GM19351 (cell line): ENCODE measurements around the gene COIL.

Experiments
- ATAC-seq: cut with Tn5 transposase; IDR thresholded peaks from one replicate; pipeline ENCODE4 v1.9.1; 2021; ENCODE audit warnings: mild to moderate bottlenecking, moderate library complexity; ENCODE audit not compliant: unreplicated experiment

The COIL gene

DNA sequence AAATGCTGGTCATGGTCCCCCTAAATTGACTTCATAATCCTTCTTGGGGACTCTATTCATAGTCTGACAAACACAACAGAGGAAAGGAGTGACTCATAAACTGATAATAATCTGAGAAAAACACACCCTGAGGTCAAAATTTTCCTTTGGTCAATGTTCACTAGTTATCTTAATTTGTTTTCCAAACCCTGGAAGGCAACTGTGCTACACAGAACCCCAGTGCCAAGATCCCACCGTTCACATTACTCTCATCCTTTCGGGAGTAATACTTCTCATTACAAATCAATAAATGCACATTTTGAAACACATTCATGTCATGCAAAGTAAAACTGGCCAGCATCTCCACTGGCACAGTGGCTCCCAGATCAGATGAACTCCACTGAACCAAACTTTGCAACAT, 23.2 kb downstream of the COIL start:
- ATAC-seq: no peak

DNA sequence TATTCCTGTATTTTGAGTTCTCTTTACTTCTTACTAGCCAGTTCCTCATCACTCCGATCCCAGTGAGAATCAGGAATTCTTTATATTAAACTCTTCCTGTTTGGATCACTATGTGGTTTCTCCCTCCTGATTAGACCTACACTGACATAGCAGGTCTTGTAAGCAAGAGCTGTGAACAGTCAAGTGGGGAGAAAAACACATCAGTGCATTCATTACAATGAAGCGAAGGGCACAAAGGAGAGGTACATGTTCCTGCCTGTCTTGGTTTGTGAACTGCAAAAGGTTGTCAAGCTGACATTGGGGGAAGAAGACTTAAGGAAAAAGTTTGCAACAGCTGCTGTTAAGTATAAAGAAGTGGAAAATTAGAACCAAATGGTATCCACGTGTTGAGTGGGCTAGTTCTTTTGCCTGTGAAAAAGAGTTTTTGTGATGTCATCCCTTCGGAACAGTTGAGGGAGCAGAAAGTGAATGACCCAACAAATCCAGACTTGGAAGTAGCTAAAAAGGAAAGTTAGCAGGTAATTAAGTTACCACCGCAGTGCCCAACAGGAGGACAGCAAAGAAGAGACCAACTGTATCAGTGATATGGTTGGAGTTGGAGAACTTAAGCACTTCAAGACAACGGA, 24.0 kb downstream of the COIL start:
- no peak for ATAC-seq

GRCh38 chr17:56935461-56935860, 25.4 kb downstream of the COIL start:
- ATAC-seq: no peak

DNA sequence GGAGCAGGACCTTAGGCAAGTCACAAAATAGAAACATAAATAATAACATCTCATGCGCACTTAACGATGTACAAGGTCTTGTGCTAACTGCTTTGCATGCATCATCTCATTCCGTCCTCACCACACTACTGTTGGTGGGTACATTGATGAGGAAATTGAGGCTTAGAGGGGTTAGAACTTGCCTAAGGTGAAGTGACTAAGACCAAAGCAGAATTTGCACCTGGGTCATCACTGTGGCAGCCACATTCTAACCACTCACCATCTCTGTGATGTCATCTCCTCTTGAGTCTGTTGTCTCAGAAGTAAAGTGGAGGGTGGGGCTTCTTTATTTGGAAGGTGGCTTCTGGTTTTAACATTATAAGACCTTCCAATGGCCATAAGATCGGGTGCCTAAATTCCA, 26.6 kb downstream of the COIL start:
- no peak for ATAC-seq

DNA sequence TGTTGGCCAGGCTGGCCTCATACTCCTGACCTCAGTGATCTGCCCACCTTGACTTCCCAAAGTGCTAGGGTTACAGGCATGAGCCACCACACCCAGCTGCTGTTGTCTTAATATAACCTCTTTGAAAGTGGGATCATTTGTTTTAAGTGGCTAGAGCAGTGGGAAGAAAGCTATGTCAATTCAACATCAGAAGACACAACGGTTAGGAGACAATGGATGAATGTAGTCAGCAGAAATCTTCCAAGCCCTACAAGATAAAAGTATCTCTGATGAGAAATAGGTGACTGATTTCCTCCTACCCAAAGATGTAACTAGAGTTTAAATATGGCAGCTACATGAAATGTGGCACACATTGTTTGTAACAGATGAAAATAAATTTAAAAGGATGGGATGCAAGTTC, 27.0 kb downstream of the COIL start:
- ATAC-seq: no peak

- ATAC-seq: no peak
Measured at GRCh38 chr17:56933151-56933745, 27.6 kb downstream of the COIL start.

GRCh38 chr17:56930739-56931337, 30.0 kb downstream of the COIL start:
- no peak for ATAC-seq

- ATAC-seq: no peak
Measured at GRCh38 chr17:56929362-56929969, 31.4 kb downstream of the COIL start.

DNA sequence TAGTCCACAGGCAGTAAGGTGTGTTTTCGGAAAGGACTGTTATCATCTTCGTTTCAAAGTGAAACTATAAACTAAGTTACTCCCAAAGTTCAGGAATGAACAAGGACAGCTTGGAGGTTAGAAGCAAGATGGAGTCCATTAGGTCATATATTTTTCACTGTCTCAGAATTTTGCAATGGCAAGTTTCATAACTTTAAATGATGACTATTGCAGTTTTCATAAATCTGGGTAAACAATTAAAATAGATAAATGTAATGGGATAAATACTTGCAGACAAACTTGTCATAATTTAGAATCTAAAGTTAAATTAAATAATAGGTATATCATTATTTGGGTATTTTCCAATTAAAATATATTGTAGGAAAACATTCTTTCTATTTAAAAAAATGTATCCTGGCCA, 32.3 kb downstream of the COIL start:
- ATAC-seq: no peak

GRCh38 chr17:56926704-56927103, 34.1 kb downstream of the COIL start:
- ATAC-seq: no peak

DNA sequence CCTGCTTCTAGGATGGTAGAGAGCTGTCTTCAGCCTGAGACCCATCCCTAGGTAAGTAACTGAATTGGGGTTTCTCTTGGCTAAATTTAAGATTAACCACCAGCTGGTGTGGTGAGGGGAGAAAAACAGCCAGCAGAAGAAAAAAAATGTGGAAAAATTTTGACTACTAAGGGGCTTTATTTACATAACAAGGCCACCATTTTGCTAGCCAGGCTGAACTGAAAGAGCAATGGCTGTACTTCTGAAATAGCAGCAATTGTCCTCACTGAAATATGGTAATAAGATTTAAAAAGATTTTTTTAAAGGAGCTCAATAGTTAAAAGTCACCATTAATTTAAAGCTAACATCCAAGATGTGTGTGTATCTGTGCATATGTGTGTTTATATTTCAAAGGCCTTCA, 34.6 kb downstream of the COIL start:
- no peak for ATAC-seq

DNA sequence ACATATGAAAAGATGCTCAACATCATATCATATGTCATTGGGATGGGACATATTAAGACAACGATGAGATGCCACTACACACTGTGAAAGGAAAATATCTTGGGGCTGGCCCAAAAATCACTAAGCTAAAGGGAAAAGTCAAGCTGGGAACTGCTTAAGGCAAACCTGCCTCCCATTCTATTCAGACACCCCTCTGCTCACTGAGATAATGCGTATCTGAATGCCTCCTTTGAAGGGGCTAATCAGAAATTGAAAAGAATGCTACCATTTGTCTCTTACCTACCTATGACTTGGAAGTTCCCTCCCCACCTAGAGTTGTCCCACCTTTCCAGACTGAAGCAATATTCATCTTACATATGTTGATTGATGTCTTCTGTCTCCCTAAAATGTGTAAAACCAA, 35.8 kb downstream of the COIL start:
- ATAC-seq: no peak

GRCh38 chr17:56919717-56920116, 41.1 kb downstream of the COIL start:
- ATAC-seq: no peak

- ATAC-seq: no peak
Measured at GRCh38 chr17:56918916-56919315, 41.9 kb downstream of the COIL start.

DNA sequence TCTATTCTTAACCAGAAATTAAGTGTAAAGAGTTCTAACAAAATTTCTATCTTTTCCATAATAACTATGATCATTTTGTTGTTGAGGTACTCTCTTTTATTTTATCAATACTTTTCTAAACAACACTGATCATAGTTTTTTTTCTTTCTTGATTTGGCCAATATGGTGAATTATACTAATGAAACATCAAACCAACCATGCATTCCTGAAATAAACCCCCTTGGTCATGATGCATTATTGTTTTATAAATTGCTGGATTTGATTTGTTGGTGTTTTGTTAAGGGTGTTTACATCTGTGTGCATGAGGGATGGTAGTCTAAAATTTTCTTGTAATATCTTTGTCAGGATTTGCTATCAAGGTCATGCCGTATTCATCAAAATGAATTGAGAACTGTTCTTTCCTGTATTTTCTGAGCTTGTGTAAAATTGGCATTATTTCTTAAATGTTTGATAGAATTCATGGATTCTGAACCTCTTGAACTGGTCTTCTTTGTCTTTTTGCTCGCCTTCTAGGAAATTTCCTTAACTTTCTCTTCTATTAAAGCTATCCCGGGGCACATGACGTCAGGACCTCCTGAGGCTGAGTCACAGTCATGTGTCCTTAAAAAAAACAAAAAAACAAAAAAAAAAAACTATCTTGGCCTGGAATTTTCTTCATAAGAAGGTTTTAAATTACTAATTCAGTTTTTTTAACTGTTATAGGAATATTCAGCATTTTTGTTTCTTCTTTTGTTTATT, 43.1 kb downstream of the COIL start:
- no peak for ATAC-seq

DNA sequence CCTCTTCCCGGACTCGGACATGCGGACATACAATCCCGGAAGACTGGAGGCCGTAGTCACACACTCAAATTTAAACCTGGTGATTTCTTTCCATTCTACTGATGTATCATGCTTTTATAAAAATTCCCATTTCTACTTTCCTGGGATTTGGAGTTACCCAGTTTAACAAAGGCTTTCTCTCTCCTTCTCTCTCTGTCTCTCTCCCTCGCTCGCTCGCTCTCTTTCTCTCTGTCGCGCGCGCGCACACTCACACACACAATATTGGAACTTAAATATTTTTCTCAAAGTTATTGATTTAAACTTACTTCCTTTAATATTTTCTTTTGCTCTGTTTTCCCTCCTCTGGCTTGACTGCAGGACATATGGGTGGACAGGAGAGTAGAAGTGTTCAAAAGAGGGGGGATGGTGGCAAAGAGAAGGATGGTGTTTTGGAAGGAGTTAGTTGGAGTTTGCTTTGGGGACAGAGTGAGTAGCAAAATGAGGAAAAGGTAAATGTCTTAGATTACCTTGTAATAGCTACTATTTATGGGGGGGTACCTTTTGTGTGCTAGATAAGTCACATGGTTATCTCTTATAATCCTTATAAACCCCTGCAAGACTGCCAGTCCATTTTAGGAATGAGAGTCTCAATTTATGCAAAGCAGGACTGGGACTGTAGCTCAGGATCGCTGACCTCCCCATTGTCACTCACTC, 46.1 kb downstream of the COIL start:
- no peak for ATAC-seq

DNA sequence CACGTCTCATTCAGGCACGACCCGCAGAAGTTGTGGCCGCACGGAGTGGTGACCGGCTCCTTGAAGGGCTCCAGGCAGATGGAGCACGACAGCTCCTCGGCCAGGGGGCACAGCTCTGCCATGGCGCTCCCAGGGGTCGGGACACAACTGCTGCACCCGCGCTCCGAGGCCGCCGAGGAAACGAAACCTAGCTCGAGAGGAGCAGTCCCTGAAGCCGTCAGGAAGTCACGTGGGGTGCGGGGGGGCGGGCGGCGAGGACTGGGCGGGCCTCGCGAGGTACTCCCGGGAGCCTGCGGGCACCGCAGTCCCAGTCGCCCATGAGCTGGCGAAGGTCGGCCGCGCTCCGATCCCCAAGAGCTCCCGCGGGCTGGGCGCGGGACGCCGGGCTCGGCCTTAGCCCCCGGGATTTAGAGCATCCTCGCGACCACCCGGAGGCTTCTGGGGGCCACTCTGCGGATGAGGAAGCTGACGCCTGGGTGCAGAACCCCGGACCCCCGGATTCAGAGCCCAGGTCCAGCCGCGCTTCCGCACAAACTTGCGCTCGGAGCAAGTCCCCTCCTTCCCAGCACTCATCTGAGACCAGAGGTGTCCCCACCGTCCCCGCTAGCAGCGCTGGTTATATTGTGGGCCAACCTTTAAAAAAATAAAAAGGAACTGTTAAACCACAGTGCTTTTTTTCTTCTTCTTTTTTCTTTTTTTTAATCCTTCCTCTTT, 46.8 kb downstream of the COIL start, which contains the start of gene TRIM25:
Gene TRIM25 (minus strand): TSS at position 183 of the 714 bp plus-strand sequence. CDS start 61 bp downstream, at position 122.
- ATAC-seq: peak; percentile 67

DNA sequence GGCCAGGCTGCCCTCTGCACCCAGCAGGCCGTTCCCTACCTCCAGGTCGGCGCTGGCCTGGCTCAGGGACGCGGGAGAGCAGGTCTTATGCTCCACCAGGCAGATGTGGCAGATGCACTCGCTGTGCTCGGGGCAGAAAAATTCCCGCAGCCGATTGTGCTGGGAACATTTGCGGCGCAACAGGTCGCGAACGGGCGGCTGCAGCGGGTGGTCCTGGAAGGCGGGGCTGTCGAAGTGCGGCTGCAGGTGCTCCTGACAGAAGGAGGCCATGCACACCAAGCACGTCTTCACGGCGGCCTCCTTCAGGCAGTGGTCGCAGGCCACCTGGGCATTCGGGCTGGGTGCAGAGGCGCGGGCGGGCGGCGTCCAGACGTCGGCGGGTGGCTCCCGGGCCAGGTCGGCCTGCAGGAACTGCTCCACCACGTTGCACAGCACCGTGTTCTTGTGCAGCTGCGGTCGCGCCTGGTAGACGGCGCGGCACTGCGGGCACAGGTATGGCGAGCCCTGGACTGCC, 47.4 kb downstream of the COIL start:
- peak; percentile 29 for ATAC-seq

DNA sequence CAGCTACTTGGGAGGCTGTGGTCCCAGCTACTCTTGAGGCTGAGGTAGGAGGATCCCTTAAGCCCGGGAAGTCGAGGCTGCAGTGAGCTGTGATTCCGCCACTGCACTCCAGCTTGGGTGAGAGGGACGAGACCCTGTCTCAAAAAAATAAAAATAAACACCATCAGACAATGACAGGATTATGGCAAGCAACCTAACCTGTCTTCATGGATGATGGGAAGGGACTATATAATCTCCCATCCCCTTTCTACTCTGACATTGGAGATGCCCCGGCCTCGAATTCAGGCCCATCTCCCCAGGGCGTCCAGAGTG, 47.9 kb downstream of the COIL start:
- ATAC-seq: no peak
